ENCODE data around the gene CDC14B.

Gene CDC14B

DNA sequence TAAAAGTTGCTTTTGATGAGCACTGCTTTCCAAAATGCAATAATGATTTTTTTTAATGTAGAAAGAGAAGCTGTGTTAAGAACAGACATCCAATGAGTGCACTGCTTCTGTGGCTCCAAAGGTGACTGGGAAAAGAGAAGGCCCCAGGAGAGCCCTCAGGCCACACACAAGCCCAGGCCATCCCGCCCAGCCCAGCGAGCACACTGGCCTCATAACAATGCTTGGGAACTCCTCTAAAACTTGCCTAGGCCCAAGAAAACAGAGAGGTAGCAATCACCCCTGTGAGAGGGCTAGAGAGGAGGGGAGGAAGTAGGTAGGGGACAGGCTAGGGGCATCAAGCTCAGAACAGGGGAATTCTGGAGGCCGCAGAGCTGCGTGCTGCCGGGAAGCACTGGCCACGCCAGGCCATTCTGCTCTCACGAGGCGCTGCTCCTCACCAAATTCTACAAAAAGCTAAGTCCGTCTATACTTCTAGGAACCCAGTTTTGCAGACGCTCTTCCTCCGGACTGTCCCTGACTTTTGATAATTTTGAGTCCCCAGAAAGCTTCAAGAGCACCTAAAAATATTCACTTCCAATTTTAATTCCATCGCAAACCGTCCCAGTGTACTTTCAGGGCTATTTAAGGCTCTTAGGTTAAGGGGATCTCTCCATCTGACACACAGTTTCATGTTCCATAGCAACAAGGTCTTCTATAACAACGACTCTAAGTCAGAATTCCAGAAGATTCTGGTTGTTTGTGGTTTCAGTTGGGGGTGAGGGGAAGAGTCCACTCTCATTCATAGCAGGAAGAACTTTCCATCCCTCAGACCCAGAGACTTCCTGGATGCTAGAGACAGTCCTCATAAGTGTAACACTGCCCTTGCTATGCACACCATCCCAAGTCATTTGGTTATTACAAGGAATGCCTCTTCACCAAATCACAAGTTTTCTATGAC lies 118.7 kb downstream of the CDC14B start:
- no peak for DNase-seq

DNA sequence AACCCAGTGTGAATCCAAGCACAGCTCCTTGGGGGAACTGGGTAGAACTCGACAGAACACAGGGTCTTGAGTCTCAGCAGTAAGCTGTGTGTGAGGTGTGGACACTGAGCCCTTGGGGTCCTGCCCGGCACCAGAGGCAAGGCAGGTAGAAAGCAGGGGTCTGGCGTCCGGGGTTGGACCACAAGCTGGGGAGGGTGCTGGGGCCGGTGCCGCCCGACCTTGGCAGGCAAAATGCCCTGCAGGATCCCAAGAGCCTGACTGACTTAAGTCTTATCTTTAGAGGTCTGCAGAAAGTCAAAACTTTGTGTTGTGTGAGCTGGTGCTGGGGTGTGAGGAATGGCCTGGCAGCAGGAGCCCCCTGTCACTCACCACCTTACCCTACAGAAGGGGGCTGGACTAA lies 120.4 kb downstream of the CDC14B start:
- no peak for DNase-seq

DNA sequence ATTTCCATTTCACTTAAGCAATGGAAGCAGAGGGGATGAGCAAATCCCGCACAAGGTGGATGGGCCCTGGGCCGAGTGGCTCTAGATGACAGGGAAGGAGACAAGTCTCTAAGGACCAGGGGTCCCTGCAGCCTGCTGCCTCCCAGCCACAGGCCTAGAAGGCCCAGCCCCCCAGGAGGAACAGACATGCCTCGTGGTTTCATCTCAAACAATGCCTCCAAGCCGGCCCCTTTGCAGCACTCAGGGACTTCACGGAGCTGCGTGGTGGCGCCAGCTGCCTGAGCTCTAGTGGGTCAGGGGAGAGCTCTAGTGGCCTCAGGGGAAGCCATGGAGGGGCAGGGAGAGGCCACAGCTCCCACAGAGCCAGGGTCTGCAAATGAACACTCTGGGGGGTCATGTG lies 120.8 kb downstream of the CDC14B start:
- no peak for DNase-seq

DNA sequence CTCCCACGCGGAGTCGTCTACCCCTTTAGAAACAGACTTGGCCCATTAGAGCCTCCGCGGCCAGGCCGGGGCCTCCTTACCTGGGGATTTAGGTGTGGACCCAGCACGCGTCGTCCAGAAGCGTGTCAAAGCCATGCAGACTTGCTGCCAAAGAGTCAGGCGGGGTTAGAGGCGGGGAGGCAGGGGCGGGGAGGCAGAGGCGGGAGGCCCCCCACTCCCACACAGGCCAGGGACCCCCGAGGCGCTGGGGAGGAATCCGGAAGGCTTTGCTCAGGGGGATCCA lies 122.6 kb downstream of the CDC14B start:
- no peak for DNase-seq

DNA sequence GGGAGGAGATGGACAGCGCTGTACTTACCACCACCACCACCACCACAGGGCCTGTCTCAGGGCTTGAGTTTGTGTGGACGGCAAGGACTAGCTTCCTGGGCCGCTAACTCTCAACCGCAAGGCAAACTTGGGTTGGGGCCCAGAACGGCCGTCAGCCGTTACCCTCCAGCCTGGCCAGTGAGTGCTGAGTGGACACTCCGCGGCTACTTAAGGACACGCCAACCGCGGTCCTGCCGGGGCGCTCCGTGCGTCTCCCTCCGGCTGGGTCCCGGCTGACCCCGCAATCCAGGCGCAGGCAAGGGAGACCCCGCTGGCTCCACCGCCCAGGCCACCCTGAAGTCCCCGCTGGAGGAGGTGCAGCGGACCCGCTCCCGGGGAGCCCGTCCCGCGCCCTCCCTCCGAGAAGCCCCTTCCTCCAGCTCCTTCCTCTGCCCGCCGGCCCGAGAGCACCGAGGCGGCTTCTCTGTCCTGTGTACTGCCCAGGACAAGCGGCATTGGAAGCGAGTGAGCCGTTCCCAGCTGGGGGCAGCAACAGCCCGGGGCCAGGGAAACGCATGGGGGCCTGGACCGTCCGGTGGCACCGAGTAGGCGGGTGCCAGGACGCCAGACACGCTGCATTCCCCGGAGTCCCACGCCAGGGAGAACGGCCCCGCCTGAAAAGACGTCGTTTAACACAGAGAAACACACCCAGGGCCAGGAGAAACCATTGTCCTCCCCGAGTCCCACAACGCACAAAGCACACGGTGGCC lies 123.1 kb downstream of the CDC14B start:
- DNase-seq = no peak

DNA sequence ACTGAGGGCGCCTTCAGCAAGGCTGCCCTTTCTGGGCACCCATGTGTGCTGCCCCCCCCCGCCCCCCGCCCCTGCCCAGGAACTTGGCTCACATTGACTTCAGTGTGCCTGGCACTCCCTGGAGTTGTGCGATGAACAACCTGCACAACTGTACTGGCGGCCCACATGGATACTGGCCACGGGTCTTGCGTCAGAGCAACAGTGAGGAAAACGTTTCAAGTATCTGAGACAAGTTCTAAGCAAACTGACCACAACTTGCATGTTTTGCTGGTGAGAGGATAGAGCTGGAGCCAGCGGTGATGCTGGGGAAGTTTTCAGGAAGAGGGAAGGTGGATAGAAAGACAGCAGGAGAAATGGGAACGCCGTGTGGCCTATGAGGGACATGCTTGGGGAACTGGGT lies 124.3 kb downstream of the CDC14B start:
- DNase-seq = no peak

DNA sequence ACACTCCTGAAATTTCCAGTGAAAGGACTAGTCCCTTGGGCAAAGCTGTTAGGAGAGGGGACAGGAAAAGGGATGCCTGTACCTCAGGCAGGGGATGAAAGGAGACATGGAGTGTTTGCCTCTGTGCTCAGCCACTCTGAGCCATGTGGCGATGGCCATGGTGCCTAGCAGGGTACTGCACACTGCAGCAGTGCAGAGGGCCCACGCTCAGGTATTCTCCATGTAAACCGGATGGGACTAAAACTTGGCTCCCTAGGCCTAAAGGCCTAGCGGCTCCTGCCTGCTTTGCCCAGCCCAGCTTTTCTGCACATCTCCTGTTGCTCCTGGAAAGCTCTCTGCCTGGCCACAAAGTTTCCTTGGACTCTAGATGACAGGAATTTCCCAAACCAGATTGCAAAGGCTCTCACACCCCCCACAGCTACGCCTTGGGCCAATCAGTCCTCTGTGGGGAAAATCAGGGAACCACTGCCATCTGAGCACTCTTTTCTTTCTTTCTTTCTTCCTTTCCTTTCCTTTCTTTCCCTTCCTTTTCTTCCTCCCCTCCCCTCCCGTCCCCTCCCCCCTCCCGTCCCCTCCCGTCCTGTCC lies 125.3 kb downstream of the CDC14B start:
- no peak for DNase-seq

DNA sequence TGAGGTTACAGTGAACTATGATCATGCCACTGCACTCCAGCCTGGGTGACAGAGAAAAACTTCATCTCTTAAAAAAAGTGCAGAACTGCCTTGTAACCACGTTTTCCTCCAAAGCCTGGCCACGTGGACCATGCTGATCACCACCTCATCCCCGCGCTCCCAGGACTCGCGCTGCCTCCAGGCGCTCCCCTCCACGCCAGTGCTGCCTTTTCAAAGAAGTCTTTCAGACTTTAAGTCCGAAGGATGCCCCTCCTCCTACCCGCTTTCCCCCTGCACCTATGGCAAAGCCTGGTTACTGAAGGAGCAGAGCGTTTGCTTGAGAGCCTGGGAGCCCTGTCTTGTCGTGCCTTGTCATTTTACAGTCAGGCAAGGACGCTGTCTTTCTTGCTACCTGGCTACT lies 125.9 kb downstream of the CDC14B start:
- DNase-seq = no peak

DNA sequence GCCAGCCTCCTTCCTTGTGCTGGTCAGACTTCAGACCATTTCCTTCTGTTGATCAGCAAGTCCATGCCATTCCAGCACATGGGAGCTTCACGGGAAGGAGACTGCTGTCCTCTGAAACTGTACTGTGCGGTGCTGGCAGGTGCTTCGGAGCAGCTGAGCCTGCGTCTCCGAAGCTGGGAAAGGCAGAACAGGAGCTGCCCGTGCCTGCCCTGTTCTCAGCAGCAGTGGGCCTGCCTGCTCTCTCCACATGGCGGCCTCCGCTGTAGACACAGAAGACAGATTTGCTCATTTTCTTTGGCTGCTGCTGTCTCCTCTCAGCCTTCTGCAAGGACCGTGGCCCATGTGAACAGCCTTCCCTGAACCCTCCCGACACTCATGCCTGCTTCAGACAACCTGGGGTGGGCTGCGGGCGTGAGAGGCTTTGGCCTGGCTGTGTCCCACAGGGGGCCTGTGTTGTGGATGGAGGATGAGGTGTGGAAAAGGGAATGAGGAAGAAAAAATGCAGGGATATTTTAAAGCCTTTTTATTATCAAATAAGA lies 126.6 kb downstream of the CDC14B start:
- no peak for DNase-seq

DNA sequence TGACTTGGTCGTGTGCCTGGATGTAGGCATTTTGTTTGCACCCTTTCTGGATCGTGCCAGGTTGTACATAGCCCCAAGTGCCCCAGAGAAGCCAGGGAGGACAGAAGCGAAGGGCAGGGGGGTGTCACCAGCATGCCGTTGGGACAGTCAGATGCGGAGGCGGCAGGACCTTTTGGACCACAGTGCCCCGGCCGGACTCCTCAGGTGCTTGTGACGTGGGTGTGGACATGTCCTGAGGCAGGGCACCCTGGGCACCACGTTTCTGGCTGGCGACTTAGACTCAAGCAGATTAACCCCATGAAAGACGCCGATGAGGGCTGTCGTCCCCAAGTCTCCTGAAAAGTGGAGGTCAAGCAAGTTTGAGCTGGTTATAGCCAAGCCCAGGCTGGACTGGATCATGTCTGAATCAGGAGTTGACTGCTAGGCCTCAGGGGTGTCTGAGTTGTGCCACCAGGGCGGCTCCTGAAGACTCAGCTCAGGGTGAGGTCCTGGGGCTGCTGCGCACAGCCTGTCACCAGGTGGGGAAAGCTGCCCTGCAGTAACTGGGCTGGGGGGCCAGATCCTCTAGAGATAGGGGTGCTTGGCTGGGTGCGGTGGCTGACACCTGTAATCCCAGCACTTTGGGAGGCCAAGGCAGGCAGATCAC lies 127.6 kb downstream of the CDC14B start:
- DNase-seq = no peak

DNA sequence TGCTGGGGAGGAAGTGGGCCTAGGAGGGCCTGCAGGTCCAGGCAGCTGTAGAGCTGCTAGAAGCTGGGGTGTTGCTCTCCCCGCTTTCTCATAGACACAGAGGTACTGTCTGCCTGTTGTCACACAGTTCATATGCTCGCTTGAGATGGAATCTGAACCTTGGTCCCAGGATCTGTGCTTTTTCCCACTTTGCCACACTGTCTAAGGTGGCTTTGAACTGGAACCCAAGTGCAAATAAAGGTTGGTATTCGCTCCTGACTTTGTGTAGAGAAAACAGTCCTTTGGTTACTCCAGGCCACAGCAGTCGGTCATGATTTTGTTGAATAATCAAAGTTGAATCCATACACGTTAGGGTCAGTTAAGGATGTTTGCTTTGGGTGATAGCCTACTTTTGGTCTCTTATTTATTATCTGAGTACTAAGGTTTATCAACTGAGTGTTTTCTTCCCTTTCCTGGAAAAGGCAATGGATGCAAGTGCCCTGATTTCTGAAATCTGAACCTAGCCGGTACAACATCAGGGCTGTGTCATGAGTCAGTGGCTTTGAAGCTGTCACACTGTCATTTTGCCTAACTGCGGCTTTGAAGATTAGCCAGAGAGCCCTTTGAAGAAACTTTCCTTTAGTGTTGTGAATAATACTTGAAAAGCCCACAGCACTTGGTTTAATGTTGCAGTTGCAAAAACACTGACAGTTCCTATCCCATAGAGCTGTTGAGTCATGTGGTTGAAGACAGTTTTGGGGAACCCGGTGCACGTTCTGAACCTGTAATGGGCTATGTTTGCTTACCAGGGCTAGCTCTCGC lies 128.4 kb downstream of the CDC14B start:
- peak; percentile 20 for DNase-seq

DNA sequence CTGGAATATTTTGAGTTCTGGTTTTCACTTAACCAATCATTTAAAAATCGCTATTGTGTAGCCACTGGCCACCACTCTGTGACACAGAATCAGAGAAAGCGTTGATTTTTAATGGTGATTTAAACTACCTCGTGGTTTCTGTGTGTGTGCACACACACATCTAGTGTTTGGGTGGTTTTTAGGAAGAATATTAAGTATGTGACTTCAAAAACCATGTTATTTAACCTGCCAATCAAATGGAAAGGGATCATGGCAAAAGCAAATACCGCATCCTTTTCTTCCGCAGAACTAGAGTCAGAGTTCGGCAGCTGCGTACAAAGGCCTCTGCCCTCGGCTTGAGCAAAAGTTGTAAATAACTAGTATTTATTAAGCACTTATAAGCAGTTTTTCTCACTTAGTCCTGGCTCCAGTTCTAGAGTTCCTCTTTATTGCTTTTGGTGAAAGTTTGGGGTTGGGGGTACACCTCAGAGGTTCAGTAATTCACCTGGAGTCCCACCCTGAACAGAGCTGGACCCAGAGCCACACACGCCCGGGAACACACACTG lies 129.0 kb downstream of the CDC14B start:
- DNase-seq = no peak

DNA sequence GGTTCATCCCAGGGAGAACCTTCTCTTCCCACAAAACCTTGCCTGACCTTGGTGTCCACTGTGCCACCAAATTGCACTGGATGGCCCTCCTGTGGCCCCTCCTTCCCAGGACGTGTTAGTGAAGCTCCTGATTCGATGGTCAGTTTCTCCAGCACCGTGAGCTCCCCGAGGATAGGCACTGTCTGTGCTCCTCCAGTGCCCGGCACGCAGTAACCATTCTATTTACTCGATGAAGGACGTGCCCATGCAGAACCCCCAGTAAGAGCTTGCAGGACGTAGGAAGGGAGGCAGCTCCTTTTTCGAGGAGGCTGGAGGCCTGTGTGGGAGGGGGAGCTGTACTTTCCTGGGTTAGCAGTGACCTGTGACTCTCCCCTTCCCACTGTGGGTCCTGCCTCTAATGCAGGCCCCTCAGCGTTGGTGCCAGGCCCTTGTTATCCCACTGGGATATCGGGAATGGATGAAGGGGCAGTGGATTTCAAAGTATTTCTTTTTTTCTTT lies 130.1 kb downstream of the CDC14B start:
- DNase-seq = no peak

DNA sequence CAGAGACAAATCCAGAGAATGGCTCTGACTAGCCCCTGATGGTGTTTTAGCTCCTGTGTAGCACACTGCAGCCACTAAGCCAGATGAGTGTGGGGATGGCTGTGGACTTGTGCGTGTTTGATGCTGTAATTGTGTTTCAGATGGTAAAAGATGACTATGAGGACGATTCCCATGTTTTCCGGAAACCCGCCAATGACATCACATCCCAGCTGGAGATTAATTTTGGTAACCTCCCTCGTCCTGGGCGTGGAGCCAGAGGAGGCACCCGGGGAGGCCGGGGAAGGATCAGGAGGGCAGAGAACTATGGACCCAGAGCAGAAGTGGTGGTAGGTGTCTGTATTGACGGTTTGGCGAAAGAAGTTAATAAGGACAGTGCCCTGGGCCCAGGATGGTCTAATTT lies 131.7 kb downstream of the CDC14B start:
- DNase-seq = no peak

DNA sequence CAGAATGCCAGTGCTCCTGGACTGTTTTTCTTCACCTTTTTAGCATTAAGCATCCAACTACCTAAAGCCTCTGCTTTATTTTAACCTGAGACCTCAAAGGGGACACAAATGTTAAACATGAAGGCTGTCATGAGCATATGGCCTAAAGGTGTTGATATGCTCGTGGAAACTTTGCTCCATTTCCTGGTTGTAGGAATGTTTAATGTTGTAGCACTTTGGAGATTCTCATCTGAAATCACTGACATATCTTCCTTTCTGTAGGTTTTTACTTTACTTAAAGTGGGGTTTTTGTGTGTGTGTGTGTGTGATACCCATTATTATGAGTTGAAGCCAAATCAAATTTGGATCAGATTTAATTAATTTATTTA lies 132.6 kb downstream of the CDC14B start:
- DNase-seq = no peak

DNA sequence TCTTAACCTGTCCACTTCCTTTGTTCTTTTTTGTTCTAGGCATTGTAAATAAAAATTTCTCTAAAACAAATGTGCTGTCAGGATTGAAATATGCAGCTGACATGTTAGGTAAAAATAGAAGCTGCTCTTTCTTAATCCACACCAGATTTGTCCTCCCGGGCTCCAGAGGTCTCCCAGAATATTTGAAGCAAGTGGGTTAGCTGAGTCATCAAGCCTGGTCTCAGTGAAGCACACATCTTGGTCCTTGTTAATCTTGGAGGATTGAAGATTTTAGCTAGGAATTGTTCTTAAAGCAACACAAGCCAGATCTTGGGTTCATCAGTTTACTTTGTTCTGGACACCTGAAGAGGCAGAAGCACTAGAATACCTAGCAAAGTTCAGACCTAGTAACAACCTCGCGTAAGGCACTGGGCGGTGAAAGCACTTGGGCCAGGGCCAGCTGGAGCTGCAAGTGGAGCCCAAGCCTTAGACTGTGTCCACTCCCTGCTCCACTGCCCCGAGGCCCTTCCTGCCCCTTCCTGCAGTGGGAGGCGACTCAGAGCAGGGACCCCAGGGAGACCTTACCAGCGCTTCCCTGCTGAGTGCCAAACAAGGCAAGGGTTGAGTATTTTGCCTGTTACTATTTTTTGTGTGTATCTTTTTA lies 133.1 kb downstream of the CDC14B start:
- no peak for DNase-seq

DNA sequence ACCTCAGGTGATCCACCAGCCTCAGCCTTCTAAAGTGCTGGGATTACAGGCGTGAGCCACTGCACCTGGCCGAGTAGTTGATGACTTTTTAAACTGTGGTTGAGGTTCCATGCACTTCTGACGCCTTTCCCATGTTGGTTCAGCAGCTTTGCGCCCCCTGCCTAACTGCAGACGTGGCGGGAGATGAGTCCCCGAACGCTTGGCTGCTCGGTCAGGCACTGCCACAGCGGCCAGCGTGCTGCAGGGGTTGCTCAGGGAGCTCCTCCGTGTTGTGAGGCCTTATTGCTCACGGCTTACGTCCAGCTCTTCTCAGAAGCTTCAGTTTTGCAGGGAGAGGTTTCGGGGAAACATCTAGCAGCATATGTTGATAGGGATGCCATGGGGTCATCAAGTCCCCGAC lies 134.4 kb downstream of the CDC14B start:
- DNase-seq = no peak

DNA sequence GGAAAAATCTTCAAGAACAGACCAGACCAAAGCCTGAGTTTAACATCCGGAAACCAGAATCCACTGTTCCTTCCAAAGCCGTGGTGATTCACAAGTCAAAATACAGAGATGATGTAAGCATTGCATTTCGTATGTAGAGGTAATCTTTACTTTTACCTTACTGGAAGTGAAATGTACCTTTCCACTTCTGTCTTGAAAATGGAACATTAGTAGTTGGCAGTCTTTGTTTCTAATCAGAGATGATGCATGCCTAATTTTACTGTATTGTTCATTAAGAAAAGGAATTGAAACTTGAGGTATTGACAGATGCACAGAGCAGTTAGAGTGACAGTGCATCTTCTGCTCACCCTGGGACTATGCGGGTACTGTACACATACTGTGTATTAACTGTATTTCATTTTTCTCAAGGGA lies 135.1 kb downstream of the CDC14B start:
- DNase-seq = no peak

DNA sequence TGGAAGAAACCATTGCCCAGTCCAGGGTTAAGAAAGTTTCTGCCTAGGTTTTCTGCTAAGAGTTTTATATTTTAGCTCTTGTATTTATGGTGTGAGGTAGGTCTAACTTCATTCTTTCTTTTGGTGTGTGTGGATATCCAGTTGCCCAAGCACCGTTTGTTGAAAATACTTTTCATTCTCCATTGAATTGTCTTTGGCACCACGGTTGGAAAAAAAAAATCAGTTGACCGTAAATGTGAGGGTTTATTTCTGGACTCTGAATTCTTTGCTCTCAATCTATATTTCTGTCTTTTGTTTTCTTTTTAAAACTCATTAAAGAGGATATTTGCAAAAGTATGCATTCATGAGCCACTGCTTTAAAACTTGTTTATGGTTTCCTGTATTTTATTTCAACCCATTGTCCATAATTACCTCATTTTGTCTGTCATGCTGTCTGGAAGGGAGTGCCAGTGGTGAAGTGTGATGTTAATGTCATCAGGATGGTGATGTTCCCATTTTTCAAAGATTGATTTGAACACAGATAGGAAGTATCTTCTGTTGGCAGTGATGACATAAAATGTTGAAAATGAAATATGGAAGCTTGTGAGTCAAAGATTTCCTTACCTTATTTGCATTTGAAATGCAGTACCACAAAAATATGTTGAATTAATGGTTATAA lies 135.8 kb downstream of the CDC14B start:
- DNase-seq = no peak

DNA sequence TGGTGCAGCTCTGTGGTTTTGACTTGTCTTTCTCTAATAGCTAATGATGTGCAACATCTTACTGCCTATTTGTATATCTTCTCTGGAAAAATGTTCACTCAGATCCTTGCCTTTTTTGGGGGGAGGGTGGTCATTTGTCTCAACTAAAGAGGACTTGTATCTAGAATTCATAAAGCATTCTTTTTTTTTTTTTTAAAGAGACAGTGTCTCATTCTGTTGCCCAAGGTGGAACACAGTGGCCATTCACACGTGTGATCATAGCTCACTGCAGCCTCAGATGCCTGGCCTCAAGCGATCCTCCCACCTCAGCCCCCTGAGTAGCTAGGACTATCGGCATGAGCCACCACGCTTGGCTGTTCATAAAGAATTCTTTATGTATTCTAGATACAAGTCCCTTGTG lies 136.4 kb downstream of the CDC14B start:
- no peak for DNase-seq

DNA sequence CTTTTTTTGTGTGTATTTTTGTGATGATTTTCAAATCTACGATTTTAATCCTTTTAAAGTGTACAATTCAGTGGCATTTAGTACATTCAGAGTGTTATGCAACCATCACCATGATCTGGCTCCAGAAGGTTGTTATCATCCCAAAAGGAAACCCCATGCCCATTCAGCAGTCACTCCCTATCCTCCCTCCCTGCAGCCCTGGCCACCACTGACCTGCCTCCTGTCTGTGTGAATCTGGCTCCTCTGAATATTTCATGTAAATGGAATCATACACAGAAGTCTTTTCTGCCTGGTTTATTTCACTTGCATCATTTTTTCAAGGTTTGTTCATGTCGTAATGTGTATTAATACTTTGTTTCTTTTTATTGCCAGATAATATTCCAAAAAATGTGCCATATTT lies 137.2 kb downstream of the CDC14B start:
- DNase-seq = no peak
